Bronchus fibroblast of lung (primary cell): Measurements from ENCODE around the gene EFCAB10. TPM values are rescaled to one million over a fixed set of nuclear protein-coding genes. Genes with fewer than 3 reads are reported as not detected.

Source experiments
- total RNA-seq: library from RNA; depleted of rRNA; stranded (reverse); fragments of >200 nt; gene quantifications from 2 replicates; pipeline ENCODE4 v1.2.3, GENCODE V29; 2015

The EFCAB10 gene, protein sequence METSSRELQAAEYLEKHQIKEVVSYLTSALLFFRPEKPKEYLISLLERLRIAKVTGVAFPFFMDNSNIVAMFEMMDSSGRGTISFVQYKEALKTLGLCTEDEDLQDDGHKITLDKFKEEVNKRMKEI
- not detected in 2 replicates for total RNA-seq

GRCh38 chr7:105581066-105581811 lies at the start of gene EFCAB10:
EFCAB10 (minus strand) TSS chr7:105581493; CDS start chr7:105581463, 30 bp downstream.

DNA sequence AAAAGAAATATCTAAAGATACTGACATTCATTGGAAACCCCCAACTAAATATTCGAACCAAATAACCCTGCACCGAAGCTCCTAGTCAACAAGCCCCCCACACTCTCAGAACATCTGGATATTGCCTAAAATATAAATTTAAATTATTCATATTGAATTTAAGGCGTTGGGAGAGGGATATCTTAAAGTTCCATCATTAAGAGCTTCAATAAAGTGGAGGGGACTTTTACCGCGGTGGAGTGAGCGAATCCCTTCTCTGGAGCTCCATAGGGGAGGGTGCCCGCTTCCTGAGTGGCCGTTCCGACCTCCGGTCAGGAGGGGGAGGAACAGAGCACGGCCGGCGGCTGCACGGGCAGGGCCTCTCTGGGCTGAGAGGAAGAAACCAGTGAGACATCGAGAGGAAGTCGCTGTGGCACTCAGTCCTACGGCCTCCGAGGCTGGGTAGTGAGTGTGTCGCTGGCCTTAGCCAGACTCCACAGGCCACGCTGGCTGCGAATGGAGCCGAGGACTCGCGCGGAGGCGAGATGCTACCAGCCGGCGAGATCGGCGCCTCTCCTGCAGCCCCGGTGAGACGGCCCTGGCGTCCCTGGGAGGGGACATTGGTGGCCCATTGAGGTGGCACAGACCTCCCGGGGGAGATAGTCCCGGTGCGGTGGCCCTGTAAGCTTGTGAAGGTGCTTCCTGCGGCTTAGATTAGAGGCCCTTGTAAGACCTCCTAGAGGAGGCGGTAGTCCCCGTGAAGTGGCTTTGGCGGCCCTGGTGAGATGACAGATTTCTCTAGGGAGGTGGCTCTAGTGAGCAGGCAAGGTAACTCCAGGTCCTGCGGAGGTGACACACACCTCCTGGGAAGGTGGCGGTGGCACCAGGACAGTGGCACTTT lies 49.3 kb downstream of the EFCAB10 start, which contains the start of gene RINT1:
Gene RINT1, plus strand, starts transcription at position 410 of the 880 bp plus-strand sequence. Its CDS starts 115 bp downstream, at position 525.

GRCh38 chr7:105521717-105522463 lies 59.4 kb downstream of the EFCAB10 start, which contains the start of gene PUS7:
PUS7 (minus strand) TSS chr7:105522271; CDS start chr7:105508512, 13,759 bp downstream.

Other genes starting within 250 kb of the EFCAB10 start
- gene SRPK2, start 192.6 kb downstream of the EFCAB10 start, total RNA-seq, result 20.1 and 24.5 TPM in 2 replicates
- gene PUS7, start 59.2 kb downstream of the EFCAB10 start, total RNA-seq, result 10.6 and 11.8 TPM in 2 replicates
- gene RINT1, start 49.3 kb downstream of the EFCAB10 start, total RNA-seq, result 15.8 and 16.0 TPM in 2 replicates